Amniotic stem cell (primary cell): ENCODE measurements around the gene INKA2.
"Not testable (repeated sequence)": the region's sequence is repeated elsewhere in the genome, so short reads cannot be mapped to it uniquely, and the experiment has no call there.

Source experiments
- DNase-seq: peaks from one replicate; lab custom pipeline; 2025; lab: John Stamatoyannopoulos, UW

Gene INKA2

DNA sequence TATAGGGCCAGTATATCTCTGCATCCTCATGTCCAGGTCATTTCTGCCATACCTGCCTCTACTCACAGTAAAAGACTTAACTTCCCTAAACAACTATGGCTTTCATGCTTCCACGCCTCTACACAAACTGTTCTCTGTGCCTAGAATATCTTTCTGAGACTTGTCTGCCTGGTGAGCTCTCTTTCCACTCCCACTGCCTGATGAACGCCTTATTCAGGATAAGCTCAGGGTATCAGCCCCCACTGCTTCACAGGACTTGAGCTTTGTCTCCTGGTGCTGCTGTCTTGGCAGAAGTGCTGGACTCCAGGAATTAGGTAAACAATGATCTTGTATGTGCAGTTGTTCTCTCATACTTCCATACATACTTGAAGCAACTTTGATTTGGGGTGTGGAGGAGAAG lies 11.7 kb upstream of the INKA2 start:
- DNase-seq, result no peak

DNA sequence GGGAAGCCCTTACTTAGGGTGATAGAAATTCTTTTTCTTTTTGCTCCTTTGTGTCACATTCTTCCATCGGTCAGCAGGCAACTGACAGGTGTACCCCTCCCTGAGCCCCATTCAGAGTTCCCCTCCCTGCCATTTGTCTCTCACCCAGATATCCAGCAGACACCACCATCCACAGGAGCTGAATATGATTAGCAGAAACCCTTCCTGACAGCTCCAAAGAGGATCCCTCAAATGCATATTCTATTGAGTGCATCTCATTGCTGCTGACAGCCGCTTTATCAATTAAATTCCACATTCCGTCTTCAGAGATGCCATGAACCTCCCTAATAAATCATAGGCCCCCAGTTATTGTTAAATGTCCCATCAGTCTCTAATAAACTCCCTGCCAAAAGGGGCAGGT lies 10.4 kb upstream of the INKA2 start:
- no peak for DNase-seq

DNA sequence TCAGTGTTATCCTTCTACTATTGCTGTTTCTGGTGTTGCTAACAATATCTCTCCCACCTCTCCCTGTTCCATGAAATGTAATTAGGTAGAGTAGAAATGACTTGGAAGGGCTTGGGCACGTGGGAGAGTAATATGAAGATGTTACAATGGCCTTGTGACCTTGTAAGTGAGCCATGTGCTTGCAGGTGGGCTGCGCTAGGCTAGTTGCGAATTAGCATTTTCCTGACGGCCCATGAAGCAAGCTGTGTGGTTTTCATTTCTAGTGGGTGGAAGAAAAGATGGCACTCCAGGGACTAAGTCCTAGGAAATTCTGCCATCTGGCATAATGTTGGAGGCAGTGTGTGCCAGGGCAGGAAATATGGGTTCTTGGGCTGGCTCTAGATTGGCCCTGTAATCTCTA lies 8.8 kb upstream of the INKA2 start:
- no peak for DNase-seq

DNA sequence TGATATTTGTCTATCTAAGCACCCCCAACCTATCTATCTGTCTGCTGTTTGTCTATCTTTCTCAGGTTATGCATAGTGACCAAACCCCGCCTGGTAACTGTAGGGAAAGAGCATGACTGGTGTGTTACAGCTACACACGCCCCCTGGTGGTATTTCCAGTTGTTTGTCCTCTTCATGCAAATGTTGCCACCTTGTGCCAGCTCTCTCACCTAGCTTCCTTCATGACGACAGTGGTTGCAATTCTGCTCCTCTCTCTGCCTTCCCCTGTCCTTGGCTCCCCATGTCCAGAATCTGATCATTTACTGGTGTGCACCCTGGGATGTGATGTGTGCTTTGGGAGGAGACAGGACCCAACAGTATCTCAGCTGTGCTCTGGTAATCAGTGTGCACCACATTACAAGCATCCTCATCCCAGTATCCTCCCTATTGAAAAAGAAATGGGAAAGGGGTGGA lies 8.1 kb upstream of the INKA2 start:
- peak; percentile 29 for DNase-seq

DNA sequence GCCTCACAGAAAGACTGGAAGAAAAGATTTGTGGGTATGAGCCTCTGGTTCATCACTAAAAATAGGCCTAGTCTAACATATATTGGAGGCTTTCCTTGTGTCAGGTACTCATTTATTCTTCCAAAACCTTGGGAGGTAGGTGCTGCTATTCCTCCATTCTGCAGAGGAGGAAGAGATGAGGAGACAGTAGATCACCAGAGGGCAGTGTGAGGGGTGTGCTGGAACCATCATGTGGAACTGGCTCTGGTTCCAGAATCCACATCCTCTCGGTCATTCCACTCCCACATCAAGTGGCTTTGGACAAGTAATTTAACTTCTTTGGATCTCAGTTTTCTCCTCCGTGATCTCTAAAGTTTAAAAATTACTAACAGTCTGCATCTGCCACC lies 7.4 kb upstream of the INKA2 start:
- DNase-seq, result no peak

DNA sequence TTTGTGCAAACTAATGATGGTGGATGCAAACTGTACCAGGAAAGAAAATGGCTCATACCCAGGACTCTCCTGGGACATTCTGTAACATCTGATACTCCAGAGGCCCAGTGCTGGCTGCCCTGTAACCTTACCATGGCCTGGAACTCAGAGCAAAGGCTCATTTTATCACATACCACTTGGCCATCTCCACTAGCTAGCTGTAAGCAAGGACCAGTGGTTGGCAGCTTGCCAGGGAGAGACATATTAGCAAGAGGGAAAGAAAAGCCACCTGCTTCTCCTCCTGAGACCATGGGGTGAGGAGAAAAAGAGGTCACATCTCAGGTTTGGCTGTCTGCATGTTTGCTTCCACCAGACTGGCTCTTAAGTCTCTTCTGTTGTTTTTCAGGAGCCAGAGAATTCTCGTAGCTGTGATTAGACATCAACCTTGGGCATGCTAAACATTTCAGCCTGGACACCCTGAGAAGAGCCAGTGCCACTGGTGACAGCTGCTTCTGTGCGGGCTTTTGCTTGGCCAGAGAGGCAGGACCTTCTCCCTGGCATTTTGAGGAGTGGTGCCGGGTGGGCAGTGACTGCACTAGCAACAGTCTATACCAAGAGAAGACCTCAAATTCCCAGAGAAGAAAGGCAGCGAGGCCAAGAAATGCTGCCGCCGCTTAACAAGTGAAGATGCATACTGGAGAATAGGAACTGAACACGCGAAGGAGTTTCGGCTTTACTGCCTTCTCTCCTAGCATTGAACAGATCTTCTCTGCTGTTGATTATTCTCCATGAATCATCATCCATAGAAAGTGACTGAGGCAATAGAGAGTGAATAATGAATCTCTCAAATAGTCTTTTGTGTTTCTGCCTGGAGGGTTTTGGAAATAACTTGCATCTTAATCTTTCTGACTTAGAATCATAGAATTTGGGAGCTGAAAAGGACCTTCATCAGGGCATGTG lies 6.7 kb upstream of the INKA2 start:
- no peak for DNase-seq

DNA sequence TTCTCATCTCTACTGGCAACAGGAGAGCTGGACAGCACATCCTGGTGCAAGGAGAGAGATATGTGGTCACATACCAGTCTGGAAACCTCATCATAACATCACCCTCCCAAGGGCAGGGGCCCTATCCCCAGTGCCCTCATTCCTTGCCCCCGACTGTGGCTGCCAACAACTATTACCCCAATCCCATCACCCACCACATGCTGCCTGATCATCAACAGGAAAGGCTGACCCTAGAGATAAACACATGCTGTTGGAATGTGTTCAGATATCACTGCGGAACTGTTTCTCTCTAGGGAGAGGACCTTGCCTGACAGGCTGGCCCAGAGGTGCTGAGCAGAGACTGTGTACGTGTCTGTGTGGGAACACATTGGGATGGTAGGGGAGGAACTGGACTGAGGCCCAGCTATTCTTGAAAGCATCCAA lies 4.5 kb upstream of the INKA2 start:
- DNase-seq, result peak; percentile 53

- peak; percentile 49 for DNase-seq
Measured at GRCh38 chr1:111742938-111743549, 3.8 kb upstream of the INKA2 start.

DNA sequence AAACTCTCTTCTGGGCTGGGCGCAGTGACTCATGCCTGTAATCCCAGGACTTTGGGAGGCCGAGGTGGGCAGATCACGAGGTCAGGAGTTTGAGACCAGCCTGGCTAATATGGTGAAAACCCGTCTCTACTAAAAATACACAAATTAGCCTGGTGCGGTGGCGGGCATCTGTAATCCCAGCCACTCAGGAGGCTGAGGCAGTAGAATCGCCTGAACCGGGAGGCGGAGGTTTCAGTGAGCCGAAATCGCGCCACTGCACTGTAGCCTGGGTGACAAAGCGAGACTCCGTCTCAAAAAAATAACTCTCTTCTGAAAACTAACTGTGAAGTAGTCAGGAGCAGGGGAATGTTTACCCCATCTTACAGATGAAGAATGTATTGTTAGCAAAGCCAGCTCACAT lies 3.1 kb upstream of the INKA2 start:
- DNase-seq, result not testable (repeated sequence)

DNA sequence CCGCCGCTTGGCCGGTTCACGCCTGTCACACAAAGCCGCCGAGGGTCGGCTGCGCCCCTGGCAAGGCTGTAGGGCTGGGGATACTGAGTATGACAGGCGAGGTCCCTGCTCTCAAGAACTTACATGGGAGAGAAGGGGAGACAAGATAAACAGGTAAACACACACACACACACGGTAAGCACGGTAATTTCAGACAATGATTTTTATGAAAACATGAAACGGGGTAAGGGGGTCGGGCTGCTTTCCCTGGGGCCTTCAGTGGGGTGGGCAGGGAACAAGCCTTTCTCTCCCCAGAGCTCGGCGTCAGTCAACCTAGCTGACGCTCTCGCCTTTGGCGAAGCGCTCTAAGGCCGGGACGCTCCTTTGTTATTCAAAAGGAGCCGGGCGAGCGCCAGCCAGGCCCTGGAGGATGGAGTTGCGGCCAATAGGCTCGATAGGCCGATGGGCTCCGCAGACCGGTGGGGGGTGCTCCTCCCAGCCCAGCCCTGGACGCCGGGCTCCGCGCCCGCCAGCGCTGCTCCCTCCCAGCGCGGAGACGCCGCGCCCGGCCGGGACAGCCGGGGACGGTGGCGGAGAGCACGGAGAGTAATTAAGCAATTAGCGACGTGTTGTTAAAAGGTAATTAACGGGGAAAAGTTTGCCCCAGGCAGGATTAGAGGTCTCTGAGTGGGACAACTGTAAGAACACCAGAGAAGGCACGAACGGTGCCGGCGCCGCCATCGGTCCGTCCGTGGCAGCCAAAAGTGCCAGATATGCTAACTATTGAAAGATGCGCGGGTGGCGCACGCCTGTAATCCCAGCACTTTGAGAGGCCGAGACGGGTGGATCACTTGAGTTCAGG lies 950 bp upstream of the INKA2 start:
- DNase-seq, result peak; percentile 23

- DNase-seq, result no peak
Measured at GRCh38 chr1:111738436-111739193, 580 bp downstream of the INKA2 start.

GRCh38 chr1:111738133-111738435 lies 1.1 kb downstream of the INKA2 start:
- DNase-seq, result no peak

DNA sequence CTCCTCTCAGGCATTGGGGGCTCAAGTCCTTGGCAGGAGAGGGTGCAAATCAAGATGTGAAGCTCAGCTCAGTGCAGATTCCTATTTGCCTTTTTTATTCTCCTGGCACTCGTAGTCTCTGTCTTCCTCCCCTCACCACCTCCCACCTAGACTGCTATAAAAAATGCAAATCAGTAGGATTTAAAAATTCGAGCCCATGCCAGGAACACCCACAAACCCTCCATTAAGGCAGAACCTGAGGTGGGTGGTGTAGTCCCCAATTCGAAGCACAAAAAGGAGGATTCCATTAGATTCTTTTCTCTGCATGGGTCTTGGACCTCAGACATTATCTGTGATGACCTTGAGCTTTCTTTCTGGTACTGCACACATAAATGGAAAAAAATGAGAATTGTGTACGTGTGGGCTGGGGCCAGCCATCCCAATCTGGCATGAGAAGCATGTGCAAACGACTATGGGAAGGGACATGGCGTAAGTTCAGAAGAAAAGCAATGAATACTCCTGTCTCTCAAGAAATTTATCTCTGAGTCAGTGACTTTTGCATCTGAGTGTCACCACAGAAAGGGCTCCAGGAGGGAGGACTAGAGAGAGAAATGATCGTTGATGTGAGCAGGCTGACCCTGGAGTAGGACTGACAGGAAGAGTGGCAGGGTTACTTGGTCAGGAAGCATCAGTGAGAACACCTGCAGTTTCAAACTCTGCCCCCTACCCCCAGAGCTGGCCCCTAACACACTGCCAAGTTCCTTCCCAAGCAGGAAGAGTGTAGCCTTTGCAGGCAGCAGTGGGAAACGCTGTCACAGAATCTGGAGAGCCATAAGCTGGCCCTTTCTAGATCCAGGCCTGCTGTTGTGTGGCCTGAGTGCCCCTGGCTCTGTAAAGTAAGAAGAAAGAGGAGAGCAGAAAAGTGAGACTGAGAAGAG lies 1.7 kb downstream of the INKA2 start:
- no peak for DNase-seq

- DNase-seq, result no peak
Measured at GRCh38 chr1:111736548-111737215, 2.5 kb downstream of the INKA2 start.

GRCh38 chr1:111735858-111736544 lies 3.2 kb downstream of the INKA2 start:
- no peak for DNase-seq

DNA sequence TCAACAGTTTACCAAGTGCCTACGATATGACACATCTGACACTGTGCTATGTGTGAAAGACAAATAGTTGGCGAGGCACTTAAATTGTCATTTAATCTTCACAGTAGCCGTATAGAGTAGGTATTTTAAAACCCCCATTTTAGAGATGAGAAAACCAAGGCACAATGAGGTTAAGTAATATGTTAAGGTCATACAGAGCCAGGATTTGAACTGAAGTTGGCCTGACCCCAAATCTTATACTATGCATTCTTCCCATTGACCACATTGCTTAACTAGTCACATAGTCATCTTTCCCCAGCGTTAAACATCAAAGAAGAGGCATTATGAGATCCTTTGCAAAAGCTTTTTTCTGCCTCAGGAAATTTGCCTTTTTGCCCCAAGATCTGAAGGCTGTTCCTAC lies 3.9 kb downstream of the INKA2 start:
- no peak for DNase-seq

- DNase-seq, result no peak
Measured at GRCh38 chr1:111734856-111735255, 4.3 kb downstream of the INKA2 start.

DNA sequence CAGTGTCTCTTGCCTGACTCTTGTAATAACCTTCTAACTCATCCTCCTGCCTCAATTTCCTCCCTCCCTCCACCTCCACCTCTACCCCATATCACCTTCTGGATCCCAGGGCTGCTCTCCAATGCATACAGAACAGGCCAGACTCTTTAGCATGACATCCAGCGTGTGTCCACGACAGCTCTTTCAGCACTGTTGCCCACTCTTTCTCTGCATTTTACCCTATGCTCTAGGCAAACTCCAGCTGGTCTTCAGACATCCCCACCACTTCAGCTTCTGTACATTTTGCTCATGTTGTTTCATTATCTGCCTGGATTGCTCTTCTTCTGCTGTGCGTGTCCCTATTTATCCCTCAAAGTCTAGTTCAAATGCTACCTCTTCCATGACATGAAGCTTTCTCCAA lies 4.8 kb downstream of the INKA2 start:
- DNase-seq, result no peak

- no peak for DNase-seq
Measured at GRCh38 chr1:111733992-111734341, 5.2 kb downstream of the INKA2 start.
